H1 (cell line): ENCODE results near the gene MMP20. TPM values are rescaled to one million over a fixed set of nuclear protein-coding genes. Genes with fewer than 3 reads are reported as not detected.

Experiments
- CTCF ChIA-PET: fragments of 300-600 bp; sonication (Branson Sonifier 250); formaldehyde crosslinking; loops from one replicate; lab custom pipeline; 2021; ENCODE audit not compliant: partially characterized antibody; lab: Charles Lee
- POLR2A ChIA-PET: fragments of 300-600 bp; sonication (Branson Sonifier 250); formaldehyde crosslinking; loops from one replicate; lab custom pipeline; 2021; ENCODE audit warnings: inconsistent platforms; ENCODE audit not compliant: partially characterized antibody; lab: Charles Lee
- DNase-seq, 2 experiments: peaks; one replicate each; pipeline versions ENCODE4 v3.0.0 to v3.0.0-alpha.2; 2010 to 2022; ENCODE audit warnings: low spot score in 2 of 2, low read depth in 1 of 2, mixed read lengths in 1 of 2
- FAIRE-seq: peaks from 2 replicates; lab custom pipeline; 2011; peaks lifted over from hg19 to GRCh38; lab: Jason Lieb, UNC
- H2AFZ ChIP-seq: 2 replicates; pipeline ENCODE4 v1.8.1; 2012; ENCODE audit warnings: low read length, inconsistent platforms
- H2AK5ac ChIP-seq: 2 replicates; pipeline ENCODE4 v1.6.1; 2013; ENCODE audit warnings: low read depth, low read length
- H2BK120ac ChIP-seq: replicated peaks from 2 replicates; pipeline ENCODE3; 2013; ENCODE audit warnings: low read depth, low read length, inconsistent platforms
- H2BK12ac ChIP-seq: 2 replicates; pipeline ENCODE4 v1.6.1; 2013; ENCODE audit warnings: low read depth, low read length
- H2BK15ac ChIP-seq: 2 replicates; pipeline ENCODE4 v1.6.1; 2013; ENCODE audit warnings: low read length
- H2BK20ac ChIP-seq: 2 replicates; pipeline ENCODE4 v1.6.1; 2013; ENCODE audit warnings: low read length
- H2BK5ac ChIP-seq: 2 replicates; pipeline ENCODE4 v1.6.1; 2013; ENCODE audit warnings: low read depth, low read length
- H3K14ac ChIP-seq: 2 replicates; pipeline ENCODE4 v1.6.1; 2013; ENCODE audit warnings: inconsistent platforms; ENCODE audit not compliant: insufficient read length
- H3K18ac ChIP-seq: 2 replicates; pipeline ENCODE4 v1.6.1; 2013; ENCODE audit warnings: low read length; ENCODE audit errors: extremely low read depth
- H3K23ac ChIP-seq: 2 replicates; pipeline ENCODE4 v1.6.1; 2013; ENCODE audit warnings: inconsistent platforms; ENCODE audit not compliant: insufficient read length
- H3K23me2 ChIP-seq: 2 replicates; pipeline ENCODE4 v1.6.1; 2013; ENCODE audit warnings: low read depth, low read length
- H3K27ac ChIP-seq: 2 replicates; pipeline ENCODE4 v1.6.1; 2011; ENCODE audit warnings: low read depth, low read length, inconsistent platforms
- H3K27me3 ChIP-seq, 4 experiments: replicated peaks in 1 of 4; 1 replicate in 1 of 4; 2 replicates in 3 of 4; pipeline versions ENCODE4 v1.6.1 to v1.8.1; 2011 to 2013; ENCODE audit warnings: low read length in 3 of 4, mild to moderate bottlenecking in 3 of 4, inconsistent platforms in 2 of 4, mixed read lengths in 2 of 4, moderate library complexity in 1 of 4; ENCODE audit not compliant: control insufficient read depth in 3 of 4, insufficient read depth in 3 of 4; ENCODE audit errors: extremely low read depth in 1 of 4
- H3K36me3 ChIP-seq, 4 experiments: 2 replicates each; pipeline versions ENCODE4 v1.6.1 to v1.8.1; 2011 to 2013; ENCODE audit warnings: mild to moderate bottlenecking in 4 of 4, low read length in 3 of 4, moderate library complexity in 2 of 4, control low read depth in 1 of 4, inconsistent platforms in 1 of 4; ENCODE audit not compliant: insufficient read depth in 4 of 4, control insufficient read depth in 2 of 4
- H3K4ac ChIP-seq: replicated peaks from 2 replicates; pipeline ENCODE3; 2013; ENCODE audit warnings: low read length, low read depth, mixed read lengths, inconsistent platforms; ENCODE audit not compliant: insufficient read length
- H3K4me1 ChIP-seq, 4 experiments: replicated peaks in 1 of 4; 1 replicate in 1 of 4; 2 replicates in 3 of 4; pipeline versions ENCODE4 v1.6.1 to v1.8.1; 2011 to 2013; ENCODE audit warnings: low read length in 3 of 4, inconsistent platforms in 2 of 4, mixed read lengths in 1 of 4; ENCODE audit not compliant: insufficient read depth in 4 of 4, control insufficient read depth in 3 of 4
- H3K4me2 ChIP-seq, 2 experiments: 2 replicates each; pipeline versions ENCODE4 v1.6.1 to v1.8.1; 2011 to 2013; ENCODE audit warnings: low read depth in 2 of 2, low read length in 2 of 2, control low read depth in 1 of 2, inconsistent platforms in 1 of 2, mild to moderate bottlenecking in 1 of 2; ENCODE audit not compliant: insufficient read depth in 1 of 2
- H3K4me3 ChIP-seq, 4 experiments: fragments of 200-600, 300-600 bp in 1 of 4; sonication (generic), shearing (Covaris generic), sonication (Bioruptor Twin) in 1 of 4; 2 replicates each; pipeline versions ENCODE4 v1.5.1 to v1.8.1; 2011 to 2016; ENCODE audit warnings: low read length in 4 of 4, low read depth in 3 of 4, control low read depth in 2 of 4, inconsistent platforms in 2 of 4, mild to moderate bottlenecking in 2 of 4, mixed read lengths in 1 of 4, moderate library complexity in 1 of 4; ENCODE audit not compliant: insufficient read depth in 2 of 4; ENCODE audit errors: extremely low read depth in 1 of 4
- H3K56ac ChIP-seq: replicated peaks from 2 replicates; pipeline ENCODE3; 2013; ENCODE audit warnings: low read depth, mild to moderate bottlenecking, mixed read lengths, low read length, inconsistent platforms; ENCODE audit not compliant: insufficient read length
- H3K79me1 ChIP-seq: 2 replicates; pipeline ENCODE4 v1.6.1; 2013; ENCODE audit warnings: low read depth, low read length, control low read depth
- H3K79me2 ChIP-seq, 2 experiments: 2 replicates each; pipeline versions ENCODE4 v1.6.1 to v1.8.1; 2012 to 2013; ENCODE audit warnings: low read length in 2 of 2, mild to moderate bottlenecking in 2 of 2, inconsistent platforms in 1 of 2; ENCODE audit not compliant: insufficient read depth in 2 of 2, control insufficient read depth in 1 of 2
- H3K9ac ChIP-seq, 4 experiments: replicated peaks in 1 of 4; 1 replicate in 1 of 4; 2 replicates in 3 of 4; pipeline versions ENCODE4 v1.6.1 to v1.8.1; 2011 to 2013; ENCODE audit warnings: low read depth in 3 of 4, low read length in 3 of 4, control low read depth in 2 of 4, mild to moderate bottlenecking in 2 of 4, moderate library complexity in 2 of 4, inconsistent platforms in 1 of 4; ENCODE audit errors: extremely low read depth in 1 of 4
- H3K9me3 ChIP-seq, 2 experiments: 2 replicates each; pipeline versions ENCODE4 v1.6.1 to v1.8.1; 2012 to 2013; ENCODE audit warnings: mild to moderate bottlenecking in 2 of 2, moderate library complexity in 2 of 2, control low read depth in 1 of 2, inconsistent platforms in 1 of 2, low read depth in 1 of 2, low read length in 1 of 2, mixed read lengths in 1 of 2; ENCODE audit not compliant: insufficient read depth in 2 of 2
- H4K20me1 ChIP-seq, 2 experiments: replicated peaks in 1 of 2; 2 replicates each; pipeline versions ENCODE3 to v1.8.1; 2011 to 2013; ENCODE audit warnings: inconsistent platforms in 2 of 2, low read length in 2 of 2, mild to moderate bottlenecking in 1 of 2; ENCODE audit not compliant: insufficient read depth in 2 of 2, control insufficient read depth in 1 of 2
- H4K5ac ChIP-seq: 2 replicates; pipeline ENCODE4 v1.6.1; 2013; ENCODE audit warnings: low read length, low read depth, mixed read lengths, inconsistent platforms; ENCODE audit not compliant: insufficient read length
- H4K8ac ChIP-seq: 2 replicates; pipeline ENCODE4 v1.8.0; 2013; ENCODE audit warnings: mild to moderate bottlenecking, moderate library complexity, low read length, inconsistent platforms; ENCODE audit not compliant: insufficient read depth; ENCODE audit errors: extremely low read depth
- H4K91ac ChIP-seq: replicated peaks from 2 replicates; pipeline ENCODE3; 2013; ENCODE audit warnings: low read length, mixed read lengths, inconsistent platforms; ENCODE audit not compliant: insufficient read length
- CTCF ChIP-seq, 3 experiments: IDR thresholded peaks; 1 replicate in 2 of 3; 2 replicates in 1 of 3; pipeline versions ENCODE4 v1.5.1 to v1.6.1; 2011; ENCODE audit warnings: low read length in 3 of 3, mild to moderate bottlenecking in 3 of 3, inconsistent platforms in 2 of 3, low read depth in 1 of 3, moderate library complexity in 1 of 3; ENCODE audit not compliant: insufficient read depth in 1 of 3; ENCODE audit errors: control extremely low read depth in 1 of 3
- EGR1 ChIP-seq: IDR thresholded peaks from 2 replicates; pipeline ENCODE4 v1.6.1; 2011; ENCODE audit warnings: low read depth, low read length, borderline replicate concordance
- GTF2F1 ChIP-seq: IDR thresholded peaks from 2 replicates; pipeline ENCODE4 v1.6.1; 2012; ENCODE audit warnings: low read depth, low read length, improper control_type of control experiment, borderline replicate concordance
- MAFK ChIP-seq: IDR thresholded peaks from 2 replicates; pipeline ENCODE4 v1.6.1; 2012; ENCODE audit warnings: low read depth, mild to moderate bottlenecking, improper control_type of control experiment, low read length
- POLR2AphosphoS5 ChIP-seq: IDR thresholded peaks from 2 replicates; pipeline ENCODE4 v1.6.1; 2011; ENCODE audit warnings: low read depth, low read length
- RFX5 ChIP-seq: IDR thresholded peaks from 2 replicates; pipeline ENCODE4 v1.6.1; 2011; ENCODE audit warnings: low read depth, low read length, improper control_type of control experiment, borderline replicate concordance
- SIN3A ChIP-seq, 2 experiments: IDR thresholded peaks in 1 of 2; conservative IDR thresholded peaks in 1 of 2; 2 replicates each; pipeline ENCODE4 v1.6.1; 2011 to 2012; ENCODE audit warnings: low read length in 2 of 2, improper control_type of control experiment in 1 of 2, low read depth in 1 of 2, mild to moderate bottlenecking in 1 of 2
- TAF1 ChIP-seq: IDR thresholded peaks from 2 replicates; pipeline ENCODE4 v1.6.1; 2011; ENCODE audit warnings: mild to moderate bottlenecking, low read depth, low read length
- WGBS, 2 experiments: shearing (Covaris generic) in 1 of 2; methylation state at CpG; one replicate each; pipeline versions ENCODE4 v1.1.6 to v1.1.7; 2013 to 2015; ENCODE audit warnings: low lambda C conversion rate in 2 of 2, mixed read lengths in 2 of 2, inconsistent platforms in 1 of 2, low coverage in 1 of 2, missing lambda C conversion rate in 1 of 2; ENCODE audit not compliant: insufficient replicate concordance in 2 of 2, insufficient coverage in 1 of 2, insufficient read length in 1 of 2; ENCODE audit errors: extremely low coverage in 1 of 2, missing lambda C conversion rate in 1 of 2; 5-methylcytosine and 5-hydroxymethylcytosine counted together
- polyA plus RNA-seq, 7 experiments: library from polyadenylated mRNA; depleted of rRNA in 3 of 7; stranded (reverse) in 5 of 7; unstranded in 2 of 7; fragments of >200 nt in 5 of 7; fragments of 200-250 nt in 2 of 7; gene quantifications; 1 replicate in 5 of 7; 2 replicates in 1 of 7; 4 replicates in 1 of 7; pipeline versions ENCODE4 v1.2.1 to v1.2.3, GENCODE V29; 2011 to 2013; ENCODE audit warnings: missing spikeins in 2 of 7, mixed read lengths in 2 of 7
- total RNA-seq: library from RNA; stranded (reverse); fragmentation: NEBNext Ultra II Directional; extraction: Animal tissue kit (Norgen Biotek cat#: 25700); gene quantifications from 2 replicates; pipeline ENCODE4 v1.2.1, GENCODE V29; 2021
- TF ChIP-seq, protein P1 (sequence below): IDR thresholded peaks from 2 replicates; pipeline ENCODE4 v1.6.1; 2011; ENCODE audit warnings: low read depth, mild to moderate bottlenecking, low read length; ENCODE audit not compliant: insufficient read depth

The MMP20 gene
- total and polyA plus RNA-seq, 2 of the 8 experiments (the other 6 are each of a cell fraction or from before 2014, with no cell fraction given): not detected

- H3K27me3 ChIP-seq: no peaks in the 10 kb centered on the region
- TF ChIP-seq TAF1: no peak
- TF ChIP-seq SIN3A (conservative IDR thresholded peaks at IDR 0.05 in 1 of 2, IDR thresholded peaks at IDR 0.05 in 1 of 2; ENCODE audit: low read depth in 1 of 2, low read length in 2 of 2): no peak
- TF ChIP-seq GTF2F1: no peak
- TF ChIP-seq EGR1: no peak
- TF ChIP-seq POLR2AphosphoS5: no peak
- TF ChIP-seq, protein P1, sequence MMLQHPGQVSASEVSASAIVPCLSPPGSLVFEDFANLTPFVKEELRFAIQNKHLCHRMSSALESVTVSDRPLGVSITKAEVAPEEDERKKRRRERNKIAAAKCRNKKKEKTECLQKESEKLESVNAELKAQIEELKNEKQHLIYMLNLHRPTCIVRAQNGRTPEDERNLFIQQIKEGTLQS: no peak
- TF ChIP-seq MAFK: no peak
- no peak for TF ChIP-seq RFX5
- no peak for TF ChIP-seq CTCF (IDR thresholded peaks at IDR 0.05; ENCODE audit: control extremely low read depth in 1 of 3, insufficient read depth in 1 of 3, low read depth in 1 of 3, low read length in 3 of 3)
Observed at GRCh38 chr11:102590276-102591049, 34.7 kb downstream of the MMP20 start.

More at GRCh38 chr11:102590276-102591049, 34.7 kb downstream of the MMP20 start:
- H2BK120ac ChIP-seq: no peak overlapping the region
- H2AK5ac ChIP-seq: no peak overlapping the region
- no peak overlapping the region for H3K4me2 ChIP-seq
- no peak overlapping the region for H2AFZ ChIP-seq
- no peaks in the 10 kb centered on the region for H4K20me1 ChIP-seq
- no peak overlapping the region for H2BK20ac ChIP-seq
- H3K79me2 ChIP-seq: no peaks in the 10 kb centered on the region
- H3K9me3 ChIP-seq: no peaks in the 10 kb centered on the region
- H4K8ac ChIP-seq: no peak overlapping the region
- 83% methylated on average over 6 of the region's 6 CpGs; no CpG with 5 or more reads in 1 of the 2 experiments for WGBS, 2 experiments
- H3K36me3 ChIP-seq: no peaks in the 10 kb centered on the region
- no peak for DNase-seq
- no peak overlapping the region for H4K91ac ChIP-seq
- H3K18ac ChIP-seq: no peak overlapping the region
- no peaks in the 10 kb centered on the region for H3K23me2 ChIP-seq
- no peak overlapping the region for H3K14ac ChIP-seq
- no peak overlapping the region for H3K4me3 ChIP-seq
- no peak overlapping the region for H2BK12ac ChIP-seq
- H3K23ac ChIP-seq: no peak overlapping the region
- H3K9ac ChIP-seq: no peak overlapping the region
- FAIRE-seq: no peak
- H3K4ac ChIP-seq: no peak overlapping the region
- no peak overlapping the region for H2BK15ac ChIP-seq
- ChIA-PET POLR2A (no interaction called here), CTCF (interaction anchor here (0.9 to 1.2 kb wide), 2 partner anchors 248 to 729 kb away, joined by 3 to 4 read pairs; no protein-coding TSS in a partner anchor)
- no peak overlapping the region for H3K56ac ChIP-seq
- no peak overlapping the region for H2BK5ac ChIP-seq
- no peak overlapping the region for H3K27ac ChIP-seq
- H4K5ac ChIP-seq: no peak overlapping the region
- no peaks in the 10 kb centered on the region for H3K4me1 ChIP-seq
- no peaks in the 10 kb centered on the region for H3K79me1 ChIP-seq
